ENCODE measurements around the gene ZIC4.

Gene ZIC4

DNA sequence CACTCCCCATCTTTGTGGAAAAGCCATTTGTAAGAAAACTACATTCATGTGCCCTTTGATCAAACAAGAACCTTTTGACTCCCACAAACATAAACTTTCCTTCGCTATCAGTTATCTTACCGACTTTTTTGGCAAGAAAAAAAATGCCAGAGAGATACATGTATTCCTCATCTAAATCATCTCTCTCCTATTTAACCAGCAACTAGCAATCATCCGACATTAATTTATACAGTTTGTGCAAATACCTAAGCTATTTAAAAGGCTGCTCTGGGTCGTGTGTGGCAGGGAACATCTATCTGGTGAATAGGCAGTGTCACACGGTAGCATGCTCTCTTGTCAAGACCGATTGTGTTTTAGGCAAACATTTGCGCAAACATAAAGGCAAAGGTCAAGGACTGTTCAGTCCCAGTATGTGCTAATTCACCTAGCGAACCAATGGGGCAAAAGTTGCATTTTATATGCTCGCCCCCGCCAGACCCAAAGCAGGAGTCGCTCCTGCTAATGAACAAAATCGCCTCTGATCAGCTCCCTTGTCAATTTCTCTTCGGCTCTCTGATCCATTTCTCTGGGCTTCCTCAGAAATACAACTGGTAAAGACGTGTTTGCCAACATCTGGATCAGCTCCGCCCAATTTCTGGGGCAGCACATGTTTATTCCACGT is 37.7 kb downstream of the ZIC4 start:
- no peak for DNase-seq

DNA sequence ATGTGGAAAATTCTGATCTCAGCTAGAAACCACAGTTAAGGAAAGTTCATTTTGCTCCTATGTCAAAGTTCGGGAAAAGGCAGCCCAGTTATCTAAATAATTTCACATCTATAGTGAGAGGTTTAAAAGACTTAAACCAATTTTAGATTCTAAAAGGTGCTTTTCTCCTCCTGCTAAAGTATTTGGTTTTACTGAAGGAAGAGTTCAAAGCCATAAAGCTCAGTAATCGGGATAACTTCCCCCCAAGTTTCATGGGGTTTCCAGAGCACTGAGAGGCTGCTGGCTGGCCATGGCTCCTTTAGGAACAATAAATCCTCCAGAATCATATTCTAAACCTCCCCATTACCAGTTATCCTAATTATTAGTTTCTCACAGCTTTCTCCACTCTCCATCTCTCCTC is 38.2 kb downstream of the ZIC4 start:
- no peak for DNase-seq

DNA sequence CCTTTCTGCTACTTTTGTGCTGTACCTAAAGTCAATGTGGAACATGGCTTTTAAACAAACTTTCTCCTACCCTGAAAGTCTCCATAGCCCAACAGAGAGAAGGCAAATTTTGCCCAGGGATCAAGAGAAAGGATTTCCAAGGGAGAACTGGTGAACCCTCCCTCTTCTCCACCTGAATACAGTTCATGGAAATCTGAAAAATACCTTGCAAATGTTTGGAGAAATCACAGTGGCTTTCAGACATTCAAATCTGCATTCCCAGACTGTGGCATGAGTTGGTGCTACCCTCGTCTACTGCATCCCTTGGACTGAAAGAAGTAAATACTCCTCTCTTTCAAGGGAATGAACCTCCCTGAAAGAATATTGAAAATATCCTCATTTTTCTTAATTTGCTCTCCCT is 38.7 kb downstream of the ZIC4 start:
- DNase-seq, result no peak

DNA sequence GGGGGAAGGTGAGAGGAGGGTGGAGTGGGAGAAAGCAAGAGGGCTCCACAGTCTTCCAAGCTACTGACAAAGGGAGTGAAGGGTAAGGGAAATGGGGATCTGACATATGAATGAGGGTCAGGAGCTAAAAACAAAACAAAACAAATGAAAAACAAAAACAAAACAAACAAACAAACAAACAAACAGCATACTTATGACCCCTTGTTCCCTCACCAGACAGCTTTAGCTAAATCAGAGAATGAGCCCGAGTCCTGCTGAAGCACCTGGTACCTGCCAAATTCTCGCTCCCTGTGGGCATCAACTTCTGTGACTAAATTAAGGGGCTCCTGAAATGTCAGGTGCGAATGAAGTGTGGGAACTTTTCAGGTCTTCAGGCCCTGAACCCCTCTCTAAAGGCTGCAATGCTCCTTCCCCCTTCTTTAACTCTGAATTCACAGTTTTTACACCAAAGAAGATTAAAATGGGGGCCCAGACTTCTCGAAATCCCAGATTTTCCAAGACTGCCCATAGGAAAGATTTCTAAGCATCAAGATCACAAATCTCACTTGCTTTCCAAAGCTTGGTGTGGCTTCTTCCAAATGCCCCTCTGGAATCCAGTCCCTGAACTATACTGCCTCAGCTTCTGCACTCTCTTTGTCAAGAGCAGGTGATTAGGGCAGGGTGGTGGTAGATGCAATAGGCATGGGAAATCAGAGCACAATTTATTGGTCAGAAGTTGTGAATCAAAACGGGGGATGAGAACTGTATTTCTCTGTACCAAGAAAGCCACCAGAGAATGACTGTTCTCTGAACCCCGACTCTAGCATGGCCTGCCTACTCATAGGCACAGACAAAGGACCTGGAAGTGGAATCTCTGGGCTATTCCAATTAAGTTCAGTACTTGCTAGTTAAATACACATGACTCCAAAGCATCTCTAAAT is 40.9 kb downstream of the ZIC4 start:
- DNase-seq, result no peak

DNA sequence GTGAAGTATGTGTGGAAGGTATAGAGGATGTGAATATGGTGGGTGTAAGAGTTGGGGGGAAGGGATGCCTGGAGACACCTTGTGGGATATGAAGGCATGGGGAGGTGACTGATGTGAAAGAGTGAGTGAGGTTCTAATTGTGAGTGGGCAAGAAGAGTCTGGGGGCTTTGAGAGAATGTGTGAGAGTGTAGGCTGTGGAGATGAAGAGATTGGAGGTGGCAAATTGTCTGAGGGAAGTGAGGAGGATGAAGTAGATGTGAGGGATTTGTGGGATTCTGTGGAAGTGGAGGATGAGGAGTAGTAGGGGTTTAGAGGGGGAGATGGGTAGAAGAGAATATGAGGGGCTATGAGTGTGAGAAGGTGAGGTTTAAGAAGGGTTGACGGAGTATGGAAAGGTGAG is 41.6 kb downstream of the ZIC4 start:
- DNase-seq, result no peak

DNA sequence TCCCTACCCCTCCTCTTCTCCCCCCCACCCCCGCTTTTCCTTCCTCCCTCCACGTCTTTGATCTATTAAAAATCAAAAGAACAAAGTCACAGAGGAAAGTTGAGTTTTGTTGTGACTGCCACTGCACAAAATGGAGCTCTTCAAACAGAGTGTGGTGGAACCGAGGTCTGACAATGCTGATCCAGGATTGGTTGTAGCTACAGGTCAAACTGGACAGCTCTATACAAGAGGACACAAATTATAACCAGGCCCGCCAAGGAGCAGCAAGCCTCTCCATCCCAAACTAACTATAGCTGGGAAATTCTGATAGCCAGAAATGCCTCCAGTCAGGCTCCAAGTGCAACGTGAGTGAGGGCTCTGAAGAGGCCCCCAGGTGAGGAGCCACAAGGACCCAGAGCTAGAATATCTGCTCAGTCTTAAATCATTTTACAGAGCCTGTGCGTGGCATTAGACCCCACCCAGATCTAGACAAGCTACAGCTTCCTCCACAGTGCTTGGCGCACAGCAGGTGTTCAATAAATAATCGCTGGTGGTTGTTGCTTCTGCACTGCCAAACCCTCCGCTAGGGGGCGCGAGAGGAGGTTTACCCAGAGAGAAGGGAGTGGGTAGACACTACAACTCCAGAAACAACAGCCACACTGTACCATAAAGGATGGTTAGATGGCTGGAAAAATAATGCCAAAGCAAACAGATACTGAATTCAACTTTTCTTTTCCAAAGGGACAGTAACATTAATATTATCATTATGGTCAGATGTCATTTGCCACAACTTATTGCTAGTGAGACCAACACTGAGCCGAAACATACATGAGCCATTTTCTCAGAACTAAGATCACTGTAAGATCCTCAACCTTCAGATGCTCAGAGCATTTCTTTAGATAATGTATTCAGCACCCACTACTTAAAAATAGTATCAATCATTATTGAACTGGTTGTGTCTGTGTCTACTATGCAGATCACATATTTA is 44.6 kb downstream of the ZIC4 start:
- DNase-seq, result no peak

DNA sequence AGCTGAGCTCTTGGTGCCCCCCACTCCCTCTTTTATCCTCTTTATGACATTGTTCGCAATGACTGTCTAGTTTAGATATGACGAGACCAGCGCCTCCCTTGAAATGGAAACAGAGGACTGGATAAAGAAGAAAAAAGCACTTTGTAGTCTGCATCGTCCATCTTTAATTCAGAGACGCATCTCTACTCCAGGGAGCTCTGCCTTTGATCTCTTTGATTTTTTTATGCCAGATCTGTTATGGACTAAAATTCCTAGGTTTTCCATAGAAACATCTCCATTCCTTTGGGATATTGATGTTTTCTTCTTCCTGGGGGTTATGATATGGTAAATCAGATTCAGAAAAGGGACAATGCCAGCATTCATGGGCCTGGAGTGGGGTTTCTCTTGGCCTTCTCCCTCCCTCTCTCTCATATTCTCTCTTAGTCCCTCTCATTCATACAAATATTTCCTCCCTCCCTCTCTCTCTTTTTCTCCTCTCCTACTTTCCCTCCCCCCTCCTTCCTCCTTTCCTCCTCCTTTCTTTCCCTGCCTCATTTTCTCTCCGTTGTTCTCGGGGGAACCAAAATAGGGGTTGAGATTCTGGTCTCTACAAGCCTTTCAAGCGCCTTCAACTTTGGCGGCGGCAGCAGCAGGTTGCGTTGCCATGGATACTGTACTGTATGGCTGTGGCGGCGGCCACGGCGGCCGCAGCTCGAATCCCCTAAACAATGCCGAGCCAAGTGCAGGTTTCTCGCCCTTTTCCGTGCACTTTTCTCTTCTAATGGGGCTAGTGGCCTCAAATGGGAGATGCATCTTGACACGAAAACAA is 45.5 kb downstream of the ZIC4 start:
- DNase-seq, result no peak

DNA sequence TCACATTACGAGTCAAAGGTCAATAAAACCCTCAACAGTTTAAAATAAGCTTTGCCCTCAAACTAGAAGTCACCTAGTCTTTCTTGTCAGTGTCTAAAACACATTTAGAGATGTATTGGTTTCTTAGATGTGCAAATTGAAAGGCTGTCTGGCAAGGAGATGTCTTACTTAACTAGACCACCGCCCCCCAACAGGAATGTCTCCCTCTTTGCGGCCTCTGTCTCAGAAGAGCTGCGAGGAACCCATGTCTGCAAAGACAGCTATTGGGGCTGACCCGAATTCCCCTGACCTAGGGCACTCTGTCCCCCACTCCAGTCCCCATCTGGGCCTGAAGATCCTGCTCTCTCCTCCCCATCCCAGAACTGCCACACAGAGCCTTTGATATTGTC is 46.3 kb downstream of the ZIC4 start:
- no peak for DNase-seq

DNA sequence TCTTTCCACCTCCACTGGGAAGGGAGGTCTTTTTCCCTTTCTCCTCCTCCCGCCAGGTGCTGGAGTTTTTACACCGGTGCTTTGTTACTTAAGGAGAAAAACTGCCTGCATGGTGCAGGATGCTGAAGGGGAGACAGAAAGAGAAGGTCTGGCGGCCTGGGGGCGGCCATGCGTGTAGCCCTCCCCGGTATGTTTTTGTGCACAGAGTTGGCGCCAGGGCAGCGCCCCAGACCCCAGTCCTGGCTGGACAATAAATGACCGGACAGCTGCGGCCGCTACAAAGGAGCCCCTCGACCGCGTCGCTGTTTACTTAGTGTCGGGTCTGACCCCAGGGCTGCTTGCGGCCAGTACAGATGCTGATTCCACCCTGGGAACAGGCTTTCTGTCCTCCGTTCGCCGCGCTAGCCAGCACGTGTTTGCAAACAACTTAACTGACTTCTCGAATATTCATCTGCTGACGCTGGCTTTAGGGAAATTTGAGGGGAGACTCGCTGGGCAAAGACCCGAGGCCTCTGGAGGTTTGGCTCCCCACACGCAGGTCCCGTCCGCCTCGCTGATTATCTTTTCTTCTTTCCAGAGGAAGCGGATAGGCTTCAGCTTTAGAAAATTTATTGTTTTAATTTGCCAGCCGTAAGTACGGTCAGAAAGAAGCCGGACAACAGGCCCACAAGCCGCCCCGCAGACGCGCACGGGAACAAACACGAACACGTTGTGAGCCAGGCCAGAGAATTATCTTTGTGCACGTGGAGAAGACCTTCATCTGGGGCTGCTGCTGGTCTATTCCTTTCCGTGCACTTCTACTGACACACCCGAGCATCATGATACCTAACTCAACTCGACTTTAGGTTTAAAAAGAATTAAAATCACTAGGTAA is 46.9 kb downstream of the ZIC4 start:
- no peak for DNase-seq

DNA sequence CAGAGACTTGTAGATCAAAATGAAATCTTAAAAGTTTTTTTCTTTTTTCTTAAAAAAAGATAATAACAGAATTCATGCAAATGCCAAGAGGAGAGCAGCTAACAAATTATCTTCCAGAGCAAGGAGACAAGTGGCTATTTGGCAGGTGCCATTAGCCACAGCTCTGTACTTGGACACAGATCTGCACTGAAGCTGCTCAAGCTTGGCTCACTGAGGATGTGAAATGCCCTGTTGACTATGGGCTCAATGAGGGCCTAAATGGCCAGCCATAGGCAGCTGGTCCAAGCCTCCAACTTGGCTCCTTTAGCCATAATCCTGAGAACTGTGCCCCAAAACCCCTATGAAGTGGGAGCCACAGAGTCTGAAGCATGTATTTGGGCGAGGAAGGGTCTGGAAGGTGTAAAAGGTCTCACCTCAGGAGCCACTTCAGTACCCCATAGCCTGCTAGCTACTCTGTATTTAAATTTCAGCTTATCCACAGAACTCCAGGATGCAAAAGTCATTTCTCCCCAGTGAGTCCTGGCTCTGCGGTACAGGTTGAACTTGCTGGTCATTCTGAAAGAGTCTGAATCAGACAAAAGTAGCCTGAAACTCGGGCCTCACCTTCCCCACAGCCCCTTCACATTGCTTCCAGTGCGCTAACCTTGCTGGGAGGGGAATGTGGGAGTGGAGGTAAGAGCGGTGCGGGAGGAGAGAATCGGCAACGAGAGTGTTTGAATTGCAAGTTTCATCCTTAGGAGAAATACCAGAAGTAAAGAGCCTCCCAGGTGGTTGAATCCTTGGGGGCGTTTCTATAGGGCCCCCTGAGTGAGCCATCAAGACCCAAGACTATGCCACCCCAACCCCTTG is 48.0 kb downstream of the ZIC4 start:
- DNase-seq, result no peak

DNA sequence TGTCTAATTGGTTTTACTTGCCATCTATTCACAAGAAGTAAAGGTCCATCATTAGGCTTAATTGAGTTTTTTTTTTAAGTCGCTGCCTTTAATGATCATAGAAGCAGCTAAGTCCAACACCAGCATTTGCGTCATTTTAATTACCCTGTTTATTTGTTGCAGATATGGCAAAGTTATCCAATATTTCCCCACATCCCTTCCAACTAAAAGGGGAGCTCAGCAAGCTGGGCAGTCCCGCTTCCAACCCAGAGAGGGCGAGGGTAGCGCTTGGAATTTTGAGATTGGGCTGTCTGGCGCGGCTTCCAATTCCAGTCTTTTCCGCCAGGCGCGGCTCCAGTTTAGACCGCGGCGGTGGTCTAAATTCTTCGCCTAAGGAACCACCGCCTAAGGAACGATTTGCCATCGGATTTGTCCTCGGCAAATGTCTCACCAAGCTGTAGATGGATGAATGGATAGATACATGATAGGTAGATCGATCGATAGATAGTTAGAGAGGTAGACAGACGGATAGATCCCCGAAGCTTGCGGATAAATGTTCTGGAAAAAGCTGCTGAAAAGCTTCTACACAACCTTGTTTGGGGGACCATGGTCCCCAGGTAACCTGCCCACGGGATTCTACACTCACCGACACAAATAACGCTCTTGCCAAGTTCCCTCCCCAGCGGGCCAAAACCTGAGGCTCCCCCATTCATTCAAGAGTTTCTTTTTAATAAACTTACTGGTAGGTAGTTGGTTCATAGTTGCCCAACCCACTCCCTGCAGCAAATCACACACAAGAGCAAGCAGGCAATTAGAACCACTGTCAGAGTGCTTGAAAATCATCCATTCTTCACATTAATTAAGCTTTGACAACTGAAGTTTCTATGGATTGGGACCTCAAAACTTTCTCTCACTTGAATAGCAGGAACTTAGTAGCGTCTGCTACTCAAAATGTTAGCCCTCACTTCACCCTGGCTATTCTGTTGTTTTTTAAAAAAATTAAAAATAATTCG is 49.1 kb downstream of the ZIC4 start:
- no peak for DNase-seq

DNA sequence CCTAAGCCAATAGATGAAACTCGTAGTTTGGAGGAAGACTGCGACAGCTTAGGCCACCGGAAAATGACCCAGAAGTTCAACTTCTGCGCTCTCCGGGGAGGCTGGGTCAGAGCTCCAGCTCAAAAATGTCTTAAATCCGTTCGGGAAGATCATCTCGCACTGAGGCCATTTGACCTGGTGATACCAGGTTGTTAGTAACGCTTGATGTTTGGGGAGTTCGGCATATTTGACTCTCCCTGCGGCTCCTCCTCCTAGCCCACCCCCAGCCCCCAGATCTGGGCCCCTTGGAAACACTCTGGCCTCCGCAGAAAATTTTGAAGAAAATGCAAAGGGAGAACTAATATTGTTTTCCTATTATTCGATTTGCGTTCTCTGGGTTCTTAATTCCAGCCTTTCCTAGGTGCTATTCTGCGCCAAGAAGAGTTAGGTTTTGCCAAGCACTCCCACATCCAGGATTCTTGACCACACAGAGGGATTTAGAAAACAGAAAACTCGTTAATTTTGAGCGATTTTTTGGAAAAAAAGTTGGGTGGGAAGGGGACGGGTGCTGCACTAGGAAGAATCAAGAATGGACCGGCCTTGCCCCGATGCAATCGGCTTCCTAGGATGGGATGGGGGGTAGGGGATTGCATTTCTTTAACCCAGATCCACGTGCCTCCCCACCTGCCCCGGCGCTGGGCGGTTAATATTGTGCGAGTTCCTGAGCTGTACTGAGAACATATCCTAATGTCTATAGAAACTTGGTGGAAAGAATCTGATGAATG is 50.0 kb downstream of the ZIC4 start:
- DNase-seq, result no peak

DNA sequence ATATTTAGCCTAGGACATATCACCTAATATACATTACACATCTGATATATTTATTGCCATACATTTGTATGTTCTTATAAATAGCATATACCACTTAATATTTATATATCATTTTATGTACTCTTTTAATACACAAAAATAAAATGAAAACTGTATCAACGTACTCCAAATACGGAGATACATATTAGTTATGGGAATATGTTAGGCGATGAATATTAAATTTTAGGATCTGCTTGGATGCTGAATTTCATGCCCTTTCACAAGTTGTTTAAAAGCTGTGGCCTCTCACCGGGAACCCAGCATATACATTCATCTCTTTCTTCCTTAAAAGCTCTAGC is 50.6 kb downstream of the ZIC4 start:
- DNase-seq, result no peak

DNA sequence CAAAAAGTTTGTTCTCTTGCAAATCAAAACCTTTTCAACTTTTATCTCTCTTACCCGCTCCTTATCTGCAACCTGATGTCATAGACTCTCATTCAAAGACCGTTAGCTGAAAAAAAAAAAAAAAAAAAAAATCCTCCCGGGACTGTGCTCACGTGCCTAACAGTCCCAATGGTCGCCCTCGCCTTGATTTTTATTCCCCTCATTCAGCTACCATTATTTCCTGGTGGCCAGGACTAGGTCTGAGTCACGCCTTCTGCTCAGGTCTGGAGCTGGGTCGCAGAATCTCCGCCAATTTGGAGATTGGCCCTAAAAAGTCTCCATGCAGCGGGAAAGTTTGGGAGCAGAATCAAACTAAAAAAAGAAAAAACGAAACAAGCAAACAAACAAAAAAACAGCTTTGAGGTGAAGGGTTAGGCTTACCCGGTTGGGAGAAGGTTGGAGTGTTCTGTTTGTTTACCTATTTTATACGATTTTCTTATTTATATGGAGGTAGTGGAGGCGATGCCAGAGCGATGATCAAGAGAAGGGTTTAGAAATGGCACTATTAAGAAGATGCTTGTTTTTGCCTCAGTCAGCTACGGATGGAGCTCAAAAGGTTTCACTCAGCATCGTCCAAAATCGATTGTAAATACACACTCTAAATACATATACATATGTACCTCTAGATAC is 51.1 kb downstream of the ZIC4 start:
- DNase-seq, result no peak

DNA sequence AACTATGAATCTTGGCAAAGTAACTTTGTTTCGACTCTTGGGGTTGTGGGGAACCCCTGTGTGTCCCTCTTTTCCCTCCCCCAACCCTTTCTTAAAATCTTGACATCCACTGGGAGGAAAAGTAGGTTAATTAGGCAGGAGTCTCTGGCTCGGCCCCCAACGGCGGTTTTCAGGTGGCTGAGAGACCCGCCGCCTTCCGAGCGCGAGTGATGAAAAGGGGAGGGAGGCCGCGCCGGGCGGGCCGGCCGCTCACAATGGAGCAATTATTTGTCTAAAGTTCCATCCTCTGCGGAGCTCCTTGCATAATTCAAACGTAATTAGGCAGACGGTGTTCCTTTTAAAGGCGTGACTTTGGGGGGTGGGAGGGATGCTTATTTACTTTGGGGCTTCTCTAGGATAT is 51.7 kb downstream of the ZIC4 start:
- DNase-seq, result no peak

DNA sequence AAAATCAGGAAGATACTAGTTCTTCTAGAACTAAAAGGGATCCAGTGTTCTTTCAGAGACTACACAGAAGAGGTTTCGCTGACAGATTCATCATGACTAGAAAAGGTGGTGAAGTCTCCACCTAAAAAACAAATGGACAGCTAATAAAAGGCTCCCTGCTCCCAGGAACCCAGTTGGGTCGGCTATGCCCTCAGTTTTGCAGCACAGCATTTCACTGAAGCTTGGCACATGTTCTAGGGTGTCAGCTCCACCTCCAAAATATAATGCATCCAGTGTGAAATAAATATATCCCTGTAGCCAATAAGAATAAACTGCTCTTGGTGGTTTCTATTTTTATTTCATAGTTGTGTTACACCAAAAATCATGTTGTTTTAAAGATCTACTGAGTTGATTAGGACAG is 55.0 kb downstream of the ZIC4 start:
- no peak for DNase-seq

DNA sequence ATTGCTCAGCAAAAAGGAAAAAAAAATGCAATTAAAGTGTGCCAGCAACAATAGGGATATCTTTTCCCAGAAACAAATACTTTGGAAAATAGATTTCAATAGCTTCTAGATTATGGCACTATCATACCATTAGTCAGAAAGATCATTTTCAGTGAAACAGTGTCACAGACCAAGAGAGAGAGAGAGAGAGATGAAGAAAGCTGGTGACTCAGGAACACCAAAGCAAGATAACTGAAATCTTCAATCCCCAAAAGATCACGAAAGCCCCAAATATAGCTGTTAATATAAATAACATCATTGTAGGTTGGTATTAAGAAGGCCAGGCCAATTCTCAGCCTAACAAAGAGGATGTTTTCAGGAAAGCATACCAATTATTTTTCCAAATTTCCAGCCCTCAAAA is 57.4 kb downstream of the ZIC4 start:
- DNase-seq, result no peak

DNA sequence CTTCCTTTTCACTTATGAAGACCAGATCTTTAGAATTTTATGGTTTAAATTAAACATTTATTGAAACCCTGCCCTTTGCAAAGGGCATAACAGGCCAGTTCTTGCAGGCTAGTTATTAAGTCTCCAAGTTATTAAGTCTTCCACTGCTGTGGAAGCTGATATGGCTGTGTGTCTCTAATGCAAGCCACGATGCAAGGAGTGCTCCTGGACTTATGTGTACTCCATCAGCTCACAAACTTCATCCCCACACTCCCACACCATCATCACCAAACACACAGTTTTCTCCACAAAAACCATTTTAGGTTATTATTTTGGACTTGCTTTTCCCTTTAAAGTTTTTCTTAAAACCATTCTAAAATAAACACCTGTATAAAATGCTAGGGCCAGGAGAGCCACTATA is 62.4 kb downstream of the ZIC4 start:
- no peak for DNase-seq
